Stomach (tissue), 9 donors: ENCODE data around the gene MGAT4B. TPM values are rescaled to one million over a fixed set of nuclear protein-coding genes. Genes with fewer than 3 reads are reported as not detected.

Experiments used
- DNase-seq, 2 donors: peaks; one replicate each; pipeline versions ENCODE4 v3.0.0 to v3.0.0-alpha.2; 2013 to 2019
- H3K27ac ChIP-seq, 5 donors: fragments of 200-600 bp in 4 of 5; sonication (generic) in 4 of 5; one replicate each; pipeline ENCODE4 v1.5.1; 2013 to 2019; ENCODE audit warnings: mild to moderate bottlenecking in 1 of 5, moderate library complexity in 1 of 5
- H3K27me3 ChIP-seq, 3 donors: fragments of 200-600 bp; sonication (generic); one replicate each; pipeline ENCODE4 v1.5.1; 2017 to 2019; ENCODE audit warnings: mixed run types in 1 of 3
- H3K36me3 ChIP-seq, 4 donors: fragments of 200-600 bp; sonication (generic); 1 replicate in 3 of 4; 2 replicates in 1 of 4; pipeline ENCODE4 v1.5.1; 2016 to 2019
- H3K4me1 ChIP-seq, 4 donors: fragments of 200-600 bp; sonication (generic); one replicate each; pipeline ENCODE4 v1.5.1; 2016 to 2019
- H3K4me3 ChIP-seq, 4 donors: fragments of 200-600 bp; sonication (generic) in 3 of 4; one replicate each; pipeline ENCODE4 v1.5.1; 2016 to 2019; ENCODE audit warnings: mild to moderate bottlenecking in 1 of 4
- H3K9me3 ChIP-seq, 4 donors: fragments of 200-600 bp; sonication (generic); one replicate each; pipeline ENCODE4 v1.5.1; 2016 to 2019
- EP300 ChIP-seq: sonication (generic); formaldehyde crosslinking; IDR thresholded peaks from one replicate; pipeline ENCODE4 v1.6.1; 2017; ENCODE audit warnings: antibody characterized with exemption
- POLR2A ChIP-seq, 4 donors: fragments of 450-650 bp; IDR thresholded peaks; one replicate each; pipeline ENCODE4 v1.6.1; 2016; ENCODE audit warnings: antibody characterized with exemption in 4 of 4, control low read depth in 2 of 4, mild to moderate bottlenecking in 1 of 4, moderate library complexity in 1 of 4
- POLR2AphosphoS5 ChIP-seq, 3 donors: sonication (generic); formaldehyde crosslinking; IDR thresholded peaks; one replicate each; pipeline ENCODE4 v1.6.1; 2016; ENCODE audit warnings: antibody characterized with exemption in 3 of 3
- WGBS, 5 donors: extraction: QIAGEN DNeasy Blood & Tissue Kit in 3 of 5; methylation state at CpG; one replicate each; pipeline versions ENCODE4 v1.1.5 to v1.1.7; 2013 to 2018; 5-methylcytosine and 5-hydroxymethylcytosine counted together
- intact Hi-C: fragments of 100-400 bp; cut with DNase I; formaldehyde crosslinking; loops from one replicate; pipeline ENCODE4 v1.15.1; 2023; ENCODE audit warnings: low total_unique reads
- polyA plus RNA-seq, 3 donors: library from polyadenylated mRNA; stranded (reverse); fragments of 200-250 nt; gene quantifications; one replicate each; pipeline ENCODE4 v1.2.3, GENCODE V29; 2013
- total RNA-seq, 5 donors: library from RNA; depleted of rRNA; stranded (reverse); fragments of >200 nt; gene quantifications; one replicate each; pipeline versions ENCODE4 v1.1.0 to v1.2.3, GENCODE V29; 2014 to 2016
- TF ChIP-seq, protein P1 (sequence below), 7 experiments: fragments of 450-650 bp in 4 of 7; fragments of 200-600 bp in 3 of 7; sonication (generic) in 3 of 7; IDR thresholded peaks; one replicate each; pipeline ENCODE4 v1.5.1; 2016 to 2019; ENCODE audit warnings: antibody characterized with exemption in 7 of 7, control low read depth in 2 of 7, mild to moderate bottlenecking in 1 of 7
- donor health status: healthy with polysubstance abuse.
- donor health status: Bipolar disorder and iron deficiency.
- donor health status: healthy.

The MGAT4B gene
- total and polyA plus RNA-seq, 8 donors: 85.0 to 617 (median 152) TPM

DNA sequence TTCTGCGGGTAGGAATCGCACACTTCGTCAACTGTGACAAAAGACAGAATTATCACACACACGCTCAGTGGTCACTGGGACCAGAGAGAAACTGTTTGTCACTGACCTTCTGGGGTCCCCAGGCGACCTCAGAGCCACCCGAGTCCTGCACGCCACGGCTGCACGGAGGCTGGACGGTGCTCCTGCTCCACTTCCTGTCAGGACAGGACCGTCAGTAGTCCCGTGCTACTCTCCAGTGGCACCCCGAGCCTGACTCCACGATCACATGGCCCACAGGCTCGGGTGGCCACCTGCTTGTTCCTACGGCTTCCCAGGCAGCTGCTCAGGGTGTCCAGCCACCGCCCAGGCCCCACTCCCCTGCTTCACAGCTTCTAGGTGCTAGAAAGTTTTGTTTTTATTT lies 34.1 kb upstream of the MGAT4B start:
- Histone ChIP-seq H3K36me3 (peaks cover 35 to 97% (median 76%) of the 10 kb centered on the region in 4 donors), H3K4me1 (peaks cover 7 to 21% (median 16%) of the 10 kb centered on the region in 4 donors), H3K27ac (no peak overlapping the region), H3K9me3 (no peaks in the 10 kb centered on the region), H3K4me3 (no peak overlapping the region), H3K27me3 (no peaks in the 10 kb centered on the region)
- TF ChIP-seq POLR2AphosphoS5 (IDR thresholded peaks at IDR 0.05) (no peak), EP300 (no peak), POLR2A (IDR thresholded peaks at IDR 0.05) (no peak)
- TF ChIP-seq, protein P1, sequence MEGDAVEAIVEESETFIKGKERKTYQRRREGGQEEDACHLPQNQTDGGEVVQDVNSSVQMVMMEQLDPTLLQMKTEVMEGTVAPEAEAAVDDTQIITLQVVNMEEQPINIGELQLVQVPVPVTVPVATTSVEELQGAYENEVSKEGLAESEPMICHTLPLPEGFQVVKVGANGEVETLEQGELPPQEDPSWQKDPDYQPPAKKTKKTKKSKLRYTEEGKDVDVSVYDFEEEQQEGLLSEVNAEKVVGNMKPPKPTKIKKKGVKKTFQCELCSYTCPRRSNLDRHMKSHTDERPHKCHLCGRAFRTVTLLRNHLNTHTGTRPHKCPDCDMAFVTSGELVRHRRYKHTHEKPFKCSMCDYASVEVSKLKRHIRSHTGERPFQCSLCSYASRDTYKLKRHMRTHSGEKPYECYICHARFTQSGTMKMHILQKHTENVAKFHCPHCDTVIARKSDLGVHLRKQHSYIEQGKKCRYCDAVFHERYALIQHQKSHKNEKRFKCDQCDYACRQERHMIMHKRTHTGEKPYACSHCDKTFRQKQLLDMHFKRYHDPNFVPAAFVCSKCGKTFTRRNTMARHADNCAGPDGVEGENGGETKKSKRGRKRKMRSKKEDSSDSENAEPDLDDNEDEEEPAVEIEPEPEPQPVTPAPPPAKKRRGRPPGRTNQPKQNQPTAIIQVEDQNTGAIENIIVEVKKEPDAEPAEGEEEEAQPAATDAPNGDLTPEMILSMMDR (IDR thresholded peaks at IDR 0.05): no peak
- intact Hi-C loops: no loop called here
- 80 to 91% (median 84%) methylated on average over 16 to 17 of the region's 17 CpGs for WGBS, 5 donors
- DNase-seq: no peak

DNA sequence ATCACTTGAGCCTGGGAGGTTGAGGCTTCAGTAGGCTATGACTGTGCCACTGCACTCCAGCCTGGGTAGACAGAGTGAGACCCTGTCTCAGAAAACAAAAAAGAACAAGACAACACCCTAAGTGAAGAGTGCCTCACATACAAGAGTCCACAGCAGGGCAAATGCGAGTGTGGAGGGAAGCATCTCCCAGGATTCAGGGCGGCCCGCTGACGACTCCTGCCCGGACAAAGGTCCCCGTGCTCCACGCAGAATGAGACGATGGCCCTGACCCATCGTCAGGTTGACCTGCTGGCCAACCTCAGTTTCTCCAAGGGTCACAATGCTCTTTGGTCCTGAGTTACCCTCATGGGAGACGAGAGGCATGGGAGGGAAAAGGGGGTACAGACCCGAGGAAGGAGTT lies 33.7 kb upstream of the MGAT4B start:
- Histone ChIP-seq H3K27ac (peak overlapping the region in 1 of 5 donors; percentile 4), H3K4me1 (peaks cover 7 to 25% (median 16%) of the 10 kb centered on the region in 4 donors), H3K9me3 (no peaks in the 10 kb centered on the region), H3K36me3 (peaks cover 40 to 97% (median 77%) of the 10 kb centered on the region in 4 donors), H3K4me3 (no peak overlapping the region), H3K27me3 (no peaks in the 10 kb centered on the region)
- TF ChIP-seq, protein P1 (IDR thresholded peaks at IDR 0.05): no peak
- no peak for TF ChIP-seq EP300
- TF ChIP-seq POLR2A (IDR thresholded peaks at IDR 0.05): no peak
- TF ChIP-seq POLR2AphosphoS5 (IDR thresholded peaks at IDR 0.05): no peak
- DNase-seq: no peak
- 85 to 92% (median 91%) methylated on average over 11 of the region's 11 CpGs for WGBS, 5 donors
- intact Hi-C loops: no loop called here

DNA sequence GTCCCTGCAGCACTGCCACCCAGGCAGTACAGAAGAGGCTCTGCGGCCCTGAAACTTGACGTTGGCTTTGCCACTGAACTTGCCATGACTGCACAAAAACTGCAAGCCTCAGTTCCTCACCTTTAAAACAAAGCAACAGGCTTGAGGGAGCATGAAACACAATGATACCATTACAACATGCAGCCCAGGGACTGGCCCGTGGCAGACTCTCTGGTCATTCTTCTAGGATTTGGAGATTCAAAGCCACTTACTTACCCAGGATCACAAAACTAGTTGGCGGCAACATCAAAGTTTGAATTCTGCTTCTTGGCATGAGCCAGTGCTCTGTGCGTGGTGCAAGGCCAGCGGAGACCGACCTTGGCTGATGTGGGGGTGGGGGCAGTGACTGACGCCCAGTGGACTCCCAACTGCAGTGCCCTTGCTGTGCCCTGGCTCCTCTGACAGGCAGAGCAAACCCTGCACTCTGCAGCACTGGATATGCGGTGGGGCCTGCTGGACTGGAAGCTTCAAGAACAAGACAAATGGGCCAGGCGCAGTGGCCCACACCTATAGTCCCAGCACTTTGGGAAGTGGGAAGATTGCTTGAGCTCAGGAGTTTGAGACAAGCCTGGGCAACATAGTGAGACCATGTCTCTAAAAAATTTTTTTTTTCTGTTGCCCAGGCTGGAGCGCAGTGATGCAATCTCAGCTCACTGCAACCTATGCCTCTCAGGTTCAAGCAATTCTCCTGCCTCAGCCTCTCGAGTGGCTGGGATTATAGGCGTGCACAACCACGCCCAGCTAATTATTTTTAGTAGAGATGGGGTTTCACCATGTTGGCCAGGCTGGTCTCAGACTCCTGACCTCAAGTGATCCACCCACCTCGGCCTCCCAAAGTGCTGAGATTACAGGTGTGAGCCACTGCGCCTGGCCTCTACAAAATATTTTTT lies 32.9 kb upstream of the MGAT4B start:
- Histone ChIP-seq H3K27me3 (no peaks in the 10 kb centered on the region), H3K4me1 (peaks cover 7 to 26% (median 16%) of the 10 kb centered on the region in 4 donors), H3K27ac (peak overlapping the region in 1 of 5 donors; percentile 4), H3K36me3 (peaks cover 41 to 97% (median 82%) of the 10 kb centered on the region in 4 donors), H3K4me3 (no peak overlapping the region), H3K9me3 (no peaks in the 10 kb centered on the region)
- peak in 1 of 2 donors; percentile 51 for DNase-seq
- TF ChIP-seq EP300 (no peak), POLR2AphosphoS5 (IDR thresholded peaks at IDR 0.05) (peak in 1 of 3 donors; percentile 12)
- 60 to 81% (median 72%) methylated on average over 16 of the region's 16 CpGs for WGBS, 5 donors
- intact Hi-C loops: no loop called here

- Histone ChIP-seq H3K27ac (peak overlapping the region in 4 of 5 donors; percentile 34 to 72 (median 66)), H3K4me3 (no peak overlapping the region), H3K27me3 (no peaks in the 10 kb centered on the region), H3K9me3 (no peaks in the 10 kb centered on the region), H3K4me1 (peaks cover 7 to 39% (median 17%) of the 10 kb centered on the region in 4 donors), H3K36me3 (peaks cover 60 to 97% (median 88%) of the 10 kb centered on the region in 4 donors)
- TF ChIP-seq POLR2A (IDR thresholded peaks at IDR 0.05) (no peak), EP300 (no peak), POLR2AphosphoS5 (IDR thresholded peaks at IDR 0.05) (peak in 1 of 3 donors; percentile 10)
- 78 to 87% (median 83%) methylated on average over 10 to 15 of the region's 15 CpGs for WGBS, 5 donors
- DNase-seq: no peak
- intact Hi-C loops: no loop called here
Measured at GRCh38 chr5:179837076-179838011, 30.7 kb upstream of the MGAT4B start.
